ENCODE results near the gene TYMP.

The TYMP gene

DNA sequence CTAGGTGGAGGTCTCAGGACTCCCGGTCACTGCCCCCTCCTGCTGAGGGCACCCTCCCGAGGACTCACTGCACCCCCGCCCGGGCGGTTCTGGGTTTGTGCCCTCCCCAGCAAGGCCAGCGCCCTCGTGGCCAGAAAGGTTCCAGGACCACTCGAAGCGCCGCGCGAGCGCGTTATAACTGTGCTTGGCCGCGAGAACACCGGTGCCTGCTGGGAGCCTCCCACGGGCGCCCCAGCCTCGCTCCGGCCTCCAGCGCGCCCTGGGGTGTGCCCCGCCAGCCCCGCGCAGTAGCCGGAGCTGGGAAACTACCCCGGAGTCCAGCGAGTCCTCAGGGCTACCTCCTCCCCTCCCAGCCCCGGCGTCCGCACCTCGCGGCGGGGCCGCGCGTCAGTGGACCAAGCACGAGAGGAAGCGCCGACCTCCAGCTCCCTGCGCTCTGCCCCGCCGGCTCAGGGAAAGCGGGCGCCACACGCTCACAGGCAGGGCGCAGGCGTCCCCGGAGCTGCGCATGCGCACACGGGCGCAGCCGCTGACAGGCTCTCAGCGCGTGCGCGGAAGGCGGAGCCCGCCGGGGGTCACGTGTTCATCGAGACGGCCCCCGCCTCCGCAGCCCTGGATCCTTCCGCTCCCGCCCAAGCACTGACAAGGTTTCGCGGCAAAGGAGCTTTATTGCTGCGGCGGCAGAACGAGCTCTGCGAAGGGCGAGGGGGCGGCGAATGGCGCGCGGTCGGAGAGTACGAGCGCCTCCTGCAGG, 4.5 kb downstream of the TYMP start, which contains the start of gene SCO2 (continued):
- TF ChIP-seq KLF7 (tag by site-specific recombination; IDR thresholded peaks at IDR 0.05; ENCODE audit: borderline replicate concordance): peak; percentile 47; the same call in 1 of the 2 replicates
- TF ChIP-seq AEBP2 (tag by site-specific recombination; IDR thresholded peaks at IDR 0.05; ENCODE audit: borderline replicate concordance): no peak
- TF ChIP-seq ZNF549 (tag by site-specific recombination; IDR thresholded peaks at IDR 0.05): no peak
- peak; percentile 53; the same call in 1 of the 2 replicates for TF ChIP-seq ZNF610 (tag by site-specific recombination; IDR thresholded peaks at IDR 0.05; ENCODE audit: borderline replicate concordance)
- TF ChIP-seq ZNF76 (tag by site-specific recombination; IDR thresholded peaks at IDR 0.05; ENCODE audit: borderline replicate concordance, low read depth): peak; percentile 88
- TF ChIP-seq ZNF394 (tag by site-specific recombination; IDR thresholded peaks at IDR 0.05; ENCODE audit: borderline replicate concordance): peak; percentile 69; the same call in 1 of the 2 replicates
- TF ChIP-seq ZNF830 (tag by site-specific recombination; IDR thresholded peaks at IDR 0.05; ENCODE audit: low read depth): no peak
- TF ChIP-seq GLI4 (tag by site-specific recombination; IDR thresholded peaks at IDR 0.05): no peak
- no peak for TF ChIP-seq ZNF558 (tag by site-specific recombination; IDR thresholded peaks at IDR 0.05)
- TF ChIP-seq ZNF600 (tag by site-specific recombination; IDR thresholded peaks at IDR 0.05): peak; percentile 72; the same call in 1 of the 2 replicates
- peak; percentile 15; the same call in 1 of the 2 replicates for TF ChIP-seq ZNF677 (tag by site-specific recombination; IDR thresholded peaks at IDR 0.05)
- TF ChIP-seq ZNF548 (tag by site-specific recombination; IDR thresholded peaks at IDR 0.05): no peak
- TF ChIP-seq ZNF449 (tag by site-specific recombination; IDR thresholded peaks at IDR 0.05): peak; percentile 35; the same call in 1 of the 2 replicates
- TF ChIP-seq, protein P1, sequence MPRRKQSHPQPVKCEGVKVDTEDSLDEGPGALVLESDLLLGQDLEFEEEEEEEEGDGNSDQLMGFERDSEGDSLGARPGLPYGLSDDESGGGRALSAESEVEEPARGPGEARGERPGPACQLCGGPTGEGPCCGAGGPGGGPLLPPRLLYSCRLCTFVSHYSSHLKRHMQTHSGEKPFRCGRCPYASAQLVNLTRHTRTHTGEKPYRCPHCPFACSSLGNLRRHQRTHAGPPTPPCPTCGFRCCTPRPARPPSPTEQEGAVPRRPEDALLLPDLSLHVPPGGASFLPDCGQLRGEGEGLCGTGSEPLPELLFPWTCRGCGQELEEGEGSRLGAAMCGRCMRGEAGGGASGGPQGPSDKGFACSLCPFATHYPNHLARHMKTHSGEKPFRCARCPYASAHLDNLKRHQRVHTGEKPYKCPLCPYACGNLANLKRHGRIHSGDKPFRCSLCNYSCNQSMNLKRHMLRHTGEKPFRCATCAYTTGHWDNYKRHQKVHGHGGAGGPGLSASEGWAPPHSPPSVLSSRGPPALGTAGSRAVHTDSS (tag by site-specific recombination; IDR thresholded peaks at IDR 0.05): no peak
- TF ChIP-seq, protein P2, sequence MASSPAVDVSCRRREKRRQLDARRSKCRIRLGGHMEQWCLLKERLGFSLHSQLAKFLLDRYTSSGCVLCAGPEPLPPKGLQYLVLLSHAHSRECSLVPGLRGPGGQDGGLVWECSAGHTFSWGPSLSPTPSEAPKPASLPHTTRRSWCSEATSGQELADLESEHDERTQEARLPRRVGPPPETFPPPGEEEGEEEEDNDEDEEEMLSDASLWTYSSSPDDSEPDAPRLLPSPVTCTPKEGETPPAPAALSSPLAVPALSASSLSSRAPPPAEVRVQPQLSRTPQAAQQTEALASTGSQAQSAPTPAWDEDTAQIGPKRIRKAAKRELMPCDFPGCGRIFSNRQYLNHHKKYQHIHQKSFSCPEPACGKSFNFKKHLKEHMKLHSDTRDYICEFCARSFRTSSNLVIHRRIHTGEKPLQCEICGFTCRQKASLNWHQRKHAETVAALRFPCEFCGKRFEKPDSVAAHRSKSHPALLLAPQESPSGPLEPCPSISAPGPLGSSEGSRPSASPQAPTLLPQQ (tag by site-specific recombination; IDR thresholded peaks at IDR 0.05): peak; percentile 78; the same call in 1 of the 2 replicates
- peak; percentile 74 for TF ChIP-seq SP7 (tag by site-specific recombination; IDR thresholded peaks at IDR 0.05)
- peak; percentile 36; the same call in 1 of the 2 replicates for TF ChIP-seq KLF16 (tag by site-specific recombination; IDR thresholded peaks at IDR 0.05)
- no peak for TF ChIP-seq ZNF354C (tag by site-specific recombination; IDR thresholded peaks at IDR 0.05; ENCODE audit: borderline replicate concordance, low read depth)
- peak; percentile 80 for TF ChIP-seq KLF8 (tag by site-specific recombination; IDR thresholded peaks at IDR 0.05)
- no peak for TF ChIP-seq TCF7L2 (IDR thresholded peaks at IDR 0.05; ENCODE audit: borderline replicate concordance, low read depth, low read length)
- TF ChIP-seq, protein P3, sequence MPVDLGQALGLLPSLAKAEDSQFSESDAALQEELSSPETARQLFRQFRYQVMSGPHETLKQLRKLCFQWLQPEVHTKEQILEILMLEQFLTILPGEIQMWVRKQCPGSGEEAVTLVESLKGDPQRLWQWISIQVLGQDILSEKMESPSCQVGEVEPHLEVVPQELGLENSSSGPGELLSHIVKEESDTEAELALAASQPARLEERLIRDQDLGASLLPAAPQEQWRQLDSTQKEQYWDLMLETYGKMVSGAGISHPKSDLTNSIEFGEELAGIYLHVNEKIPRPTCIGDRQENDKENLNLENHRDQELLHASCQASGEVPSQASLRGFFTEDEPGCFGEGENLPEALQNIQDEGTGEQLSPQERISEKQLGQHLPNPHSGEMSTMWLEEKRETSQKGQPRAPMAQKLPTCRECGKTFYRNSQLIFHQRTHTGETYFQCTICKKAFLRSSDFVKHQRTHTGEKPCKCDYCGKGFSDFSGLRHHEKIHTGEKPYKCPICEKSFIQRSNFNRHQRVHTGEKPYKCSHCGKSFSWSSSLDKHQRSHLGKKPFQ (tag by site-specific recombination; IDR thresholded peaks at IDR 0.05): no peak
- peak; percentile 85; the same call in 1 of the 2 replicates for TF ChIP-seq ZNF2 (tag by site-specific recombination; IDR thresholded peaks at IDR 0.05)
- no peak for TF ChIP-seq YY2 (tag by site-specific recombination; IDR thresholded peaks at IDR 0.05)
- no peak for TF ChIP-seq ZNF169 (tag by site-specific recombination; IDR thresholded peaks at IDR 0.05)
- TF ChIP-seq, protein P4, sequence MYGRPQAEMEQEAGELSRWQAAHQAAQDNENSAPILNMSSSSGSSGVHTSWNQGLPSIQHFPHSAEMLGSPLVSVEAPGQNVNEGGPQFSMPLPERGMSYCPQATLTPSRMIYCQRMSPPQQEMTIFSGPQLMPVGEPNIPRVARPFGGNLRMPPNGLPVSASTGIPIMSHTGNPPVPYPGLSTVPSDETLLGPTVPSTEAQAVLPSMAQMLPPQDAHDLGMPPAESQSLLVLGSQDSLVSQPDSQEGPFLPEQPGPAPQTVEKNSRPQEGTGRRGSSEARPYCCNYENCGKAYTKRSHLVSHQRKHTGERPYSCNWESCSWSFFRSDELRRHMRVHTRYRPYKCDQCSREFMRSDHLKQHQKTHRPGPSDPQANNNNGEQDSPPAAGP (tag by site-specific recombination; IDR thresholded peaks at IDR 0.05): peak; percentile 61; the same call in 1 of the 2 replicates
- TF ChIP-seq ZNF146 (tag by site-specific recombination; IDR thresholded peaks at IDR 0.05): no peak
- TF ChIP-seq CTCF (tag by site-specific recombination; IDR thresholded peaks at IDR 0.05): peak; percentile 17; the same call in 1 of the 2 replicates
